PC-9 (cell line): ENCODE measurements around the gene PKD1L1.

ENCODE experiments used
- CTCF ChIP-seq: fragments of 200-600 bp; sonication (generic); conservative IDR thresholded peaks from 2 replicates; pipeline ENCODE4 v1.6.1; 2017; ENCODE audit warnings: mixed run types, antibody characterized with exemption, mild to moderate bottlenecking, moderate library complexity
- EZH2 ChIP-seq: fragments of 200-600 bp; sonication (generic); IDR thresholded peaks from 2 replicates; pipeline ENCODE4 v1.8.0; 2017; ENCODE audit warnings: antibody characterized with exemption, low read depth

GRCh38 chr7:47881256-47881655, 67.0 kb downstream of the PKD1L1 start:
- TF ChIP-seq CTCF, result no peak
- TF ChIP-seq EZH2, result no peak
